ENCODE results near the gene GALNT2.

Gene GALNT2

DNA sequence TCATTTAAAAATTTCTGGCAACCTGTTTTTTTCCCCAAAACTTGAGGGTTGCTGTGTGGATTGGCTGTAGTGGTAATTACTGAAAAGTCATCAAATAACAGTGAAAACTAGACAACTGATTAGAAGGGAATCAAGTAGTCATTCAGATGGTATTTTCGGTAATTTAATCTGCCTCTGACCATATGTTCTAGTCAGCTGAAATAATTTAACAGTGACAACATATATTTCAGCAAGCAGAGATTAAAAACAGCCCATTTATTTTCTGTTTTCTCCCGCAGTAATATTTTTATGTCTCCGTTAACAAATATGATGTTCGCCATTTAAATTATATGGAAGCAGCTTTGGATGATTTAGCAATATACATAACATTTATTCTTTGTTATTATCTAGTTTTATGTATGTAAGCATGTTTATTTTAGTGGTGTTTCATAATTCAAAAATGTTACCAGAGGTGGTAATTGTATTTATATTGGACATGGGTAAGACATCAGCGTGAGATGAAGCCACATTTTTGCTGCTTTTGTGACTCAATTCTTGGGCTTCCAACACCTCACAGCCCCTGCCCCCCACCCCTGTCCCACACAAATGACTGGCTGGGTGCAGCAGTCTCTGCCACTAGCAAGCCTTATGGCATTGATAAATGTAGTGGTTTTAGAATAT, 104.4 kb downstream of the GALNT2 start:
- Histone ChIP-seq H3K27me3 (ENCODE audit: control insufficient read depth in 2 of 2, insufficient read depth in 2 of 2, low read length in 2 of 2) (no peaks in the 10 kb centered on the region), H3K9ac (ENCODE audit: low read depth in 1 of 2, low read length in 2 of 2) (no peak overlapping the region), H3K27ac (ENCODE audit: low read depth in 2 of 2, low read length in 2 of 2) (no peak overlapping the region), H3K4me3 (ENCODE audit: low read length in 2 of 2) (no peak overlapping the region), H3K9me3 (ENCODE audit: control insufficient read depth in 2 of 2, low read length in 2 of 2) (no peaks in the 10 kb centered on the region), H3K4me1 (ENCODE audit: control insufficient read depth in 2 of 2, insufficient read depth in 2 of 2, low read length in 2 of 2) (peaks cover 0 to 16% of the 10 kb centered on the region in 2 donors), H3K36me3 (ENCODE audit: control insufficient read depth in 2 of 2, insufficient read depth in 2 of 2, low read length in 2 of 2) (no peaks in the 10 kb centered on the region)

DNA sequence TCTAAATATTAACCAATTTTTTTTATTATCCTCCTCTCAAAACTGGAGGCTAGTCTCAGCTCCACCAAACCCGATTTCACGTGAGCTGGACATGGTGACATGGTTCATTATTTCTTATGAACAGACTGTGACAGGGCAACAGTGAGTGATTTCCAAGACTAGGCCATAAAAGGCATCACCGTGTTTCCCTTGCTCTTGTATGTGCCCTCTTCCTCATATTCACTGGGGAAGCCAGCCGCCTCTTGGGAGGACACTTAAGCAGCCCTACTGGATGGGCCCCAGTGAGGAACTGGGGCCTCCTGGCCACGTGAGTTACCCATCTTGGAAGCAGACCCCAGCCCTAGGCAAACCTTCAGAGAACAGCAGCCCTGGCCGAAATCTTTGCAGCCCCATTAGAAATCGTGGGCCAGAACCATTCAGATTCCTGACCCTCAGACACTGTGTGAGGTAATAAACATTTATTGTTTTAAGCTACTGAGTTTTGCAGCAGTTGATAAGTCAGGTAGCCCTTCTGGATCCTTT, 105.0 kb downstream of the GALNT2 start:
- Histone ChIP-seq H3K36me3 (ENCODE audit: control insufficient read depth in 2 of 2, insufficient read depth in 2 of 2, low read length in 2 of 2) (no peaks in the 10 kb centered on the region), H3K9me3 (ENCODE audit: control insufficient read depth in 2 of 2, low read length in 2 of 2) (no peaks in the 10 kb centered on the region), H3K4me3 (ENCODE audit: low read length in 2 of 2) (no peak overlapping the region), H3K4me1 (ENCODE audit: control insufficient read depth in 2 of 2, insufficient read depth in 2 of 2, low read length in 2 of 2) (peaks cover 0 to 16% of the 10 kb centered on the region in 2 donors), H3K27me3 (ENCODE audit: control insufficient read depth in 2 of 2, insufficient read depth in 2 of 2, low read length in 2 of 2) (no peaks in the 10 kb centered on the region), H3K9ac (ENCODE audit: low read depth in 1 of 2, low read length in 2 of 2) (no peak overlapping the region), H3K27ac (ENCODE audit: low read depth in 2 of 2, low read length in 2 of 2) (no peak overlapping the region)

DNA sequence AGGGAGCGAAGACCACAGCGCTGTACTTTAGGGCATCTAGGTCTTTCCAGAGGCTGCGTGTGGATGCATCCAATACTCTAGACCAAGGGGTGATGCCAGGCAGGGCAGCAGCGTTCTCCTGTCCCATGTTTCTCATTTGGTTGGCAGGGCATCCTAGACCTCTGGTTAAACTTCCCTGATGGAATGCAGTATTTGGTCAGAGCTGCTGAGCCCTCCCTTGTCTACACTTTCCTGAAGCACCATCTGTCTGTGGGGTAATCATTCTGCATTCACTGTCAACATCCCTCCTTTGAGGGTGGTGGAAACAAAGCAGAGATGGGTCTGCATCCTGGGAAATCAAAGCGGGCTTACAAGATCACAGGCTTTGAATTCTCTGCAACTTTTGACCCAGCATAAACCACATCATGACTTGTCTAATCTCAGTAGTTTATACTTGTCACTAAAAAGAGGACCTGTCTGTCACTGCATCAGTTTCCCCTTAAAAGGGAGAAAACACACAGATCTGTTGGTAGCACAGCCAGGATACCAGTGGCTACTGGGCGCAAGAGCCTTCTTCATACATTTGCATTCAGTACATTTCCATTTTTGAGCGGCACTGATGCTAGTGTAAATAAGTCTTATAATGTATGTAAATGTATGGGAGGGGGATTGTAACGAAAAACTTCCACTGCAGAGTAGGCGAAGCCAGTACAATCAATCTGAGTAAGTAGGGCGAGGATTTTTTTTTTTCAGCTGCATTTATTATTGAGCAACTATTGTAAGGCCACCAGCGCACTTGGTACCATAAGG, 106.3 kb downstream of the GALNT2 start:
- Histone ChIP-seq H3K27ac (ENCODE audit: low read depth in 2 of 2, low read length in 2 of 2) (no peak overlapping the region), H3K27me3 (ENCODE audit: control insufficient read depth in 2 of 2, insufficient read depth in 2 of 2, low read length in 2 of 2) (no peaks in the 10 kb centered on the region), H3K36me3 (ENCODE audit: control insufficient read depth in 2 of 2, insufficient read depth in 2 of 2, low read length in 2 of 2) (no peaks in the 10 kb centered on the region), H3K9ac (ENCODE audit: low read depth in 1 of 2, low read length in 2 of 2) (no peak overlapping the region), H3K4me1 (ENCODE audit: control insufficient read depth in 2 of 2, insufficient read depth in 2 of 2, low read length in 2 of 2) (peaks cover 0 to 16% of the 10 kb centered on the region in 2 donors), H3K4me3 (ENCODE audit: low read length in 2 of 2) (no peak overlapping the region), H3K9me3 (ENCODE audit: control insufficient read depth in 2 of 2, low read length in 2 of 2) (no peaks in the 10 kb centered on the region)

DNA sequence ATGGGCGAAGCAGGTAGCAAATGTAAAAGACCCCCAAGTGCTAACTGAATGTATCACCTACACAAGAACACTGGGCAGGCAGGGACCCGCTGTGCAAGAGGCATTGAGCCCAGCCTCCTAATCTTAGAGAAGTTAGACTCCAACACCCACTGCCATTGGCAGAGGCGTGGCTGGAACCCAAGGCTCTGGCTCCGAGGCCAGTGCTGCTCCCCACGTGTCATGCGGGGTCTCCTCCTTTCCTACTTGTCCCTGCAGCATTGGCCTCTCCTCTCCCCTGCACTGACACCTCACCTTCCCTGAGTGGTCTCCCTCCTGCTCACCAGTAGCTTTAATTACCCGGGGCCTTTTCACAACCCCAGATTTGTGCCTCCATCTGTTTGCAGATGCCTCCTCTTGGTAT, 107.0 kb downstream of the GALNT2 start:
- peaks cover 0 to 16% of the 10 kb centered on the region in 2 donors for H3K4me1 ChIP-seq (ENCODE audit: control insufficient read depth in 2 of 2, insufficient read depth in 2 of 2, low read length in 2 of 2)
- no peaks in the 10 kb centered on the region for H3K27me3 ChIP-seq (ENCODE audit: control insufficient read depth in 2 of 2, insufficient read depth in 2 of 2, low read length in 2 of 2)
- H3K9me3 ChIP-seq (ENCODE audit: control insufficient read depth in 2 of 2, low read length in 2 of 2), result no peaks in the 10 kb centered on the region
- H3K9ac ChIP-seq (ENCODE audit: low read depth in 1 of 2, low read length in 2 of 2), result no peak overlapping the region
- H3K27ac ChIP-seq (ENCODE audit: low read depth in 2 of 2, low read length in 2 of 2), result no peak overlapping the region
- no peak overlapping the region for H3K4me3 ChIP-seq (ENCODE audit: low read length in 2 of 2)
- peaks cover 0 to under 1% of the 10 kb centered on the region in 2 donors for H3K36me3 ChIP-seq (ENCODE audit: control insufficient read depth in 2 of 2, insufficient read depth in 2 of 2, low read length in 2 of 2)

DNA sequence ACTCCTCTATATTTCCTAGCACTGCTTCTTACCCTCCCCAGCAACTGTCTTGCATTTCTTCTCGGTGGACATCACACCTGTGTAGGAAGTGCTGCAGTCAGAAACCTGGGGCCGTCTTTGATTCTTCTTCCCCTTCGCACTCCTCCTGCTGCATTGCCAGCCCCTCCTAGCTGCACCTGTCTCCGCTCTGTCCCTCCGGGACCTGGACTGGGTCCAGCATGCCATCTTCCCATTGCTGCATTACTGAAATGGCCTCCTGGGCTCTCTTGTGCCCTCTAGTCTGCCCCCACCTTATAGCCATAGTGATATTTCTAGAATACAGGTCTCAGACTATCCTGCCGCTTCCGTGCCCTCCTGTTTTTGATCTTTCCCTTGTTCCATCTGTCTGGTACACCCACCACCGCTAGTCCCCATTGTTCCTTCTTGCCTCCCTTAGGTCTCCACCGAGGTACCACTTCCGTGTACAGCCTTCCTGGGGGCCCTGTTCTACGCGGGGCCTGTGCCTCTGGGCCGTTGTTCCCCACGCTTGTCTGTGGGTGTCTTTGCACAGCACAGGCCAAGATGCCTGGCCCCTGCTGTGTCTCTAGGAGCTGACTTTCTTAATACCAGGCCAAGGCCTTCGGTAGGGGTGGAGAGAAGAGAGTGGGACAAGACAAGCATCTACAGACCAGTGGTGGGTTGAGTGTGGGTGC, 107.6 kb downstream of the GALNT2 start:
- H3K9ac ChIP-seq (ENCODE audit: low read depth in 1 of 2, low read length in 2 of 2), result no peak overlapping the region
- no peak overlapping the region for H3K4me3 ChIP-seq (ENCODE audit: low read length in 2 of 2)
- H3K4me1 ChIP-seq (ENCODE audit: control insufficient read depth in 2 of 2, insufficient read depth in 2 of 2, low read length in 2 of 2), result peaks cover 0 to 16% of the 10 kb centered on the region in 2 donors
- peaks cover 0 to 4% of the 10 kb centered on the region in 2 donors for H3K36me3 ChIP-seq (ENCODE audit: control insufficient read depth in 2 of 2, insufficient read depth in 2 of 2, low read length in 2 of 2)
- H3K9me3 ChIP-seq (ENCODE audit: control insufficient read depth in 2 of 2, low read length in 2 of 2), result no peaks in the 10 kb centered on the region
- H3K27ac ChIP-seq (ENCODE audit: low read depth in 2 of 2, low read length in 2 of 2), result peak overlapping the region; percentile 30 to 53
- no peaks in the 10 kb centered on the region for H3K27me3 ChIP-seq (ENCODE audit: control insufficient read depth in 2 of 2, insufficient read depth in 2 of 2, low read length in 2 of 2)

DNA sequence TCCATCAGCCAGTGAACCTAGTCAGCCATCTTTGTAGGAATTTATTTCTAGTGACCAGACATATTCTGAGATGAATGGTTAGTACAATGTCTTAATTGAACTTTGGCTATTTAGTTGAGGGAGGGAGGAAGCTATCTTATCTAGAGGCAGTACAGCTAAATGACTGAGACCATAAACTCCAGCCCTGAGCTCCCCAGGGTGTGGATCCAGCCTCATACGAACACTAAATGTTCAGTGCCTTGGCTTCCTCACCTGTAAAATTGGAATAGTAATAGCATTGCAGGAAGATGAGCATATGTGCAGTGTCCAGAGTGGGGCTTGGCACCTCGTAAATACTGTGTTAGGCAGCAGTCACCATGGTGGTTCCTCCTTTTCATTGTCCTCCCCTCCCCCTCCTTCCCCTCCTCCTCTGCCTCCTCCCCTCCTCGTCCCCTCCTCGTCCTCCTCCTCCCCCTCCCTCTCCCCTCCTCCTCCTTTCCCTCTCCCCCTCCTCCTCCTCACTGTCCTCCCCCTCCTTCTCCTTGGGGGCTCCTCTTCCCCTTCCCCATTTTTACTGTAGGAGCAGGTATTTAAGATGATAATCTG, 108.2 kb downstream of the GALNT2 start:
- H3K9ac ChIP-seq (ENCODE audit: low read depth in 1 of 2, low read length in 2 of 2), result no peak overlapping the region
- H3K27ac ChIP-seq (ENCODE audit: low read depth in 2 of 2, low read length in 2 of 2), result peak overlapping the region; percentile 30 to 53
- H3K9me3 ChIP-seq (ENCODE audit: control insufficient read depth in 2 of 2, low read length in 2 of 2), result no peaks in the 10 kb centered on the region
- peaks cover 0 to 16% of the 10 kb centered on the region in 2 donors for H3K4me1 ChIP-seq (ENCODE audit: control insufficient read depth in 2 of 2, insufficient read depth in 2 of 2, low read length in 2 of 2)
- no peaks in the 10 kb centered on the region for H3K27me3 ChIP-seq (ENCODE audit: control insufficient read depth in 2 of 2, insufficient read depth in 2 of 2, low read length in 2 of 2)
- peaks cover 0 to 4% of the 10 kb centered on the region in 2 donors for H3K36me3 ChIP-seq (ENCODE audit: control insufficient read depth in 2 of 2, insufficient read depth in 2 of 2, low read length in 2 of 2)
- H3K4me3 ChIP-seq (ENCODE audit: low read length in 2 of 2), result no peak overlapping the region

DNA sequence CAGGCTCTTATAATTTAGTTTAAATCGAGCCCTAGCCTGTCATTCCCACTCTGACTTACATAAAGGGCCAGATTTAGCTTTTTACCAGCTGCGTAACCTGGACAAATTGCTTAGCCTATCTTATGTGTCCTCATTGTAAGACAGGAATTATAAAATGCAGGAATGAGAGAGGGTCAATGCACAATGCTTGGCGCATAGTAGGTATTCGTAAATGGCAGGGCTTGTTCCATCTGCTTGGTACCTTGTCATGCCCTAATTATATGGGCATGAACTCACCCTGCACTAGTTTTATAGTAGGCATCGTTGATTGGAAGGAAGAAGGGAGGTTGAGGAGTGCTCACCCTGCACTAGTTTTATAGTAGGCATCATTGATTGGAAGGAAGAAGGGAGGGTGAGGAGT, 108.8 kb downstream of the GALNT2 start:
- Histone ChIP-seq H3K9me3 (ENCODE audit: control insufficient read depth in 2 of 2, low read length in 2 of 2) (no peaks in the 10 kb centered on the region), H3K27me3 (ENCODE audit: control insufficient read depth in 2 of 2, insufficient read depth in 2 of 2, low read length in 2 of 2) (no peaks in the 10 kb centered on the region), H3K36me3 (ENCODE audit: control insufficient read depth in 2 of 2, insufficient read depth in 2 of 2, low read length in 2 of 2) (peaks cover 0 to 4% of the 10 kb centered on the region in 2 donors), H3K4me3 (ENCODE audit: low read length in 2 of 2) (no peak overlapping the region), H3K27ac (ENCODE audit: low read depth in 2 of 2, low read length in 2 of 2) (peak overlapping the region; percentile 14 to 18), H3K9ac (ENCODE audit: low read depth in 1 of 2, low read length in 2 of 2) (no peak overlapping the region), H3K4me1 (ENCODE audit: control insufficient read depth in 2 of 2, insufficient read depth in 2 of 2, low read length in 2 of 2) (peaks cover 0 to 16% of the 10 kb centered on the region in 2 donors)

DNA sequence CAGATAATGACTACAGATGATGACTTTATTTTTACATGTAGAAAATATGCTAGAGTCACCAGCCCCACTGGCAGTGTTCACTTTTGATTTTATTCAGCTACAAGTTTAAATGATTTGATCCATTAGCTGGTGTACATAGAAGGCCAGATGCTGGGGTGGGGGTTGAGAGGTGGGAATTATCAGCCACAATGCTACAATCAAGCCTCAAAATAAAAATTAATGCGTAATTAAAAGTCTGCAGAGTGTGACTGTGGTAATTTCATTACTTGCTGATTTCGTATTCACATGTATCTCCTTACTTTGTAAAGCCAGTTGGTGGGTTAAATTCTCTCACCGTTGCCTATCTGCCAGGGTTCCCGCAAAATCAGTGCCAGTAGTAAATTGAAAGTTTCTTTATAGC, 109.3 kb downstream of the GALNT2 start:
- H3K4me1 ChIP-seq (ENCODE audit: control insufficient read depth in 2 of 2, insufficient read depth in 2 of 2, low read length in 2 of 2), result peaks cover 0 to 16% of the 10 kb centered on the region in 2 donors
- H3K4me3 ChIP-seq (ENCODE audit: low read length in 2 of 2), result no peak overlapping the region
- no peak overlapping the region for H3K9ac ChIP-seq (ENCODE audit: low read depth in 1 of 2, low read length in 2 of 2)
- H3K27ac ChIP-seq (ENCODE audit: low read depth in 2 of 2, low read length in 2 of 2), result no peak overlapping the region
- H3K9me3 ChIP-seq (ENCODE audit: control insufficient read depth in 2 of 2, low read length in 2 of 2), result no peaks in the 10 kb centered on the region
- peaks cover 0 to 4% of the 10 kb centered on the region in 2 donors for H3K36me3 ChIP-seq (ENCODE audit: control insufficient read depth in 2 of 2, insufficient read depth in 2 of 2, low read length in 2 of 2)
- no peaks in the 10 kb centered on the region for H3K27me3 ChIP-seq (ENCODE audit: control insufficient read depth in 2 of 2, insufficient read depth in 2 of 2, low read length in 2 of 2)

DNA sequence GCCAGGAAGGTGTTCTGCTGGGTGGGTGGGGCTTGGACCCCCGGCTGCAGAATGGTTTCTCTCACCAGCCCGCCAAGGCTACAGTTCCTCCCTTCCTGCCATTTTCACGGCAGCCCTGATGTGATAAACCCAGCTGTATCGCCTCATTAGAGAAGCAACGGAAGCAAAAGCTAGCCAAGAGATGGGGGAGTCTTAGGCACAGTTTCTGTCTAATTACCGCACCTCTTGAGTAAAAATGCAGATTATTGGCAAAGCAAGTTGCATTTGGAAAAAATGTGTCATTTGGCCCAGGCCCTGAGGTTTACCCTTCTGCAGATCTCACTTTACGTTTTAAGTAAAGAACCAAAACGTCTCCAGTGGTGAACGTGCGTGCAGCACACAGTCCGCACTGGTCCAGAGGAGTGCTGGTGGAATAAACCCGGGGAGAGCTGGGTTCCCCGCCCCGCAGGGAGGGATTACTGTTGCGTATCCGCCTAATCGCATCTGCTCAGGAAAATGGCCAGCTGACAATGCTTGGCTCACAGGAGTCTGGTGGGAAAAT, 109.9 kb downstream of the GALNT2 start:
- Histone ChIP-seq H3K4me3 (ENCODE audit: low read length in 2 of 2) (peak overlapping the region in 1 of 2 donors; percentile 7), H3K9me3 (ENCODE audit: control insufficient read depth in 2 of 2, low read length in 2 of 2) (no peaks in the 10 kb centered on the region), H3K27me3 (ENCODE audit: control insufficient read depth in 2 of 2, insufficient read depth in 2 of 2, low read length in 2 of 2) (no peaks in the 10 kb centered on the region), H3K27ac (ENCODE audit: low read depth in 2 of 2, low read length in 2 of 2) (no peak overlapping the region), H3K4me1 (ENCODE audit: control insufficient read depth in 2 of 2, insufficient read depth in 2 of 2, low read length in 2 of 2) (peaks cover 0 to 16% of the 10 kb centered on the region in 2 donors), H3K36me3 (ENCODE audit: control insufficient read depth in 2 of 2, insufficient read depth in 2 of 2, low read length in 2 of 2) (peaks cover 0 to 4% of the 10 kb centered on the region in 2 donors), H3K9ac (ENCODE audit: low read depth in 1 of 2, low read length in 2 of 2) (no peak overlapping the region)
